GM20431 (cell line): Measurements from ENCODE around the gene SRL.
"Not testable (repeated sequence)": the region's sequence is repeated elsewhere in the genome, so short reads cannot be mapped to it uniquely, and the experiment has no call there.

Source experiments
- in situ Hi-C: fragments of 300-500 bp; cut with MseI, MboI; formaldehyde crosslinking; loops from one replicate; pipeline ENCODE4 v1.15.0; 2020; ENCODE audit warnings: low sequenced_read_pairs; ENCODE audit not compliant: unreplicated experiment

The SRL gene

DNA sequence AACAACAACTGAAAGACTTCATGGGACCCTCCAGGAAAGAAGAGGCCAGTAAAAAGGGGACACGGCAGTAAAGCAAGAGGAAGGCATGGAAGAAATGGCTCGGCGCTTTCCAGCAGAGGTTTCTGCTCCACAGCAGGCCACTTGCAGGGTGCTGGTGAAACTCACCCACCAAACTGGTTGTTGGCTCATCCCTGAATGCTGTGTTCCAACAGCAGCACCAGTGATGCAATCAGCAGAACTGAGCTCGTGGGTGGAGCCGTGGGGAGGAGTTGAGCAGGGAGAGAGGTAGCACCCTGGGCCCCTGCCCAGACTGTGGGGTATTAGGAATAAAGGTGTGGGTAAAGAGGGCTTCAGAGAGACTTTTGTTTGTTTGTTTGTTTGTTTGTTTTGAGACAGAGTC lies 62.9 kb downstream of the SRL start:
- in situ Hi-C loops = no loop called here

DNA sequence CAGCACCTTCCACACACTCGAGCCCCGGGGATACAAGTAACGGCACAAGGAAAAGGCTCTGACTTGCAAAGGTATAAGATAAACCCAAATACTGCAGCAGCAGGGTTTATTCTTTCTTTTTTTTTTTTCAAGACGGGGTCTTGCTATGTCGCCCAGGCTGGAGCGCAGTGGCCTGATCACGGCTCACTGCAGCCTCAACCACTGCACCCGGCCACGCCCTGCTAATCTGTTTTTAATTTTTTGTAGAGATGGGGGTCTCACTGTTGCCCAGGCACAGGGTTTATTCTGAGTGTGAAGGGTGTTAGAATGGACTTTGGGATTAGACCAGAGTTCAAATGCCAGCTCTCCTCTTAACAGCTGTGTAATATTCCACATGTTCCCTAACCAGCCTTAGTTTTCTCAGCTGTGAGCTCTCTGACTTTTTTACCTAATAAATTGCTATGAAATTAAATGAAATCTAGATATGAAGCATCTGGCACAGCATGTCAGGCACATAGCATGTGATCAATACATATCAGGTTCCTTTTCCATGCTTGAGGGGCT lies 63.3 kb downstream of the SRL start:
- in situ Hi-C loops = no loop called here

DNA sequence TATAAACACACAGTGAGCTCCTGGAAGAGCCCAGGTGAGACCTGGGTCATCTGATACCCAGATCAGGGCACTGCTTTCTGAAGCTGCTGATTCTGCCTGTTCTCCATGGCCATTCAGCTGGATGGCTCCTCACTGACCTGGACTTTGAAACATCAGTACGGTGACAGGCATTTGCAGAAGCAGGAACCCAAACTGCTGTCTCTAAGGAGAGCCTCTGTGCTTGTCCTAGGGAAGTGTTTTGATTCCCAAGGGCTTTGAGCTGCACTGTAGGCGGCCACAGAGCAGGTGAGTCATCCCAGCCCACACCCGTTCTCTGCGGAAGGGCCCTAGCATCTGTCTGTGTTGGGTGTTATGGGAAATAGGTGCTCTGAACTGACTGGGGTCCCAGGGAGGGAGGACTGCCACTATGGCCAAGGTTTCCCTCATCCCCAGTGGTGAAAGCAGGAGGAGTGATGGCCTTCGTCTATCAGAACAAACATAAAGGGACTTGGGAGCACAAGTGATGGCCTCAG lies 64.9 kb downstream of the SRL start:
- in situ Hi-C loops = no loop called here

GRCh38 chr16:4175849-4176248 lies 66.0 kb downstream of the SRL start:
- in situ Hi-C loops = no loop called here

GRCh38 chr16:4172070-4172469 lies 69.8 kb downstream of the SRL start:
- in situ Hi-C loops = no loop called here

DNA sequence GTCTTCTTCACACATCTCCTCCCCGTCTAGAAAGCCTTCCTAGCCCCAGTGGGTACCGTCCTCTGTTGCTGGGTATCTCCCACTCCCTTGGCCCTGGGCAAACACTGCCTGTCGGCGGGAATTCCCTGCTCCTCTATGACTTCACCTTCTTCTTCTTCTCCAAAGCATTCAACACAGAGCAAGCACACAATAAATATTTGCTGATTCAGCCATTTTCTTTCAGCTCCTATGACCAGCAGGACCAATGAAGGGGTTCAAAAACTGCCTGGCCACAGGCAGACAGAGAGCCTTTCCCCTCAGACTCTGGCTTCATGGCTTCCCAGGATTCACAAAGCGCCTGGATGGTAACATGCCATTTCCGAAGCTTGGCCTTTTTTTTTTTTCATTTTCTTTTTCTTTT lies 72.5 kb downstream of the SRL start:
- in situ Hi-C loops = no loop called here

DNA sequence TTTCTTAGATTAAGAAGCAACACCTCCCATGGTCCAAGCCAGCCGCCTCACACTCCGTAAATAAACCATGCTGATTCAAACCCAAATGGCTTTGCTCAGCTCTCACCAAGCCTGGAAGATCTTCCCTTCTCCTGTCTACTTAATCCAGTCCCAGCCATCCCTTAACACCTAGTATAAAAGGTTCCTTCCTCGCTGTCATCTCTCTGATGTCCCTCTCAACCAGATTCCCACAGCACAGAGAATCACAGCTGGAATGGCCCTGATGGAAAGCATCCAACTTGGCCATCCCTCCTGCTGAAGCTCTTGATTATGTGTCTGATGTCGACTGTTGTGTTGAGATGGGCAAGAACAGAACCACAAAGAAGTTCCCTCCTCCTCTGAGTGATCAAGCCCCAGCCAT lies 75.1 kb downstream of the SRL start:
- in situ Hi-C loops = no loop called here

DNA sequence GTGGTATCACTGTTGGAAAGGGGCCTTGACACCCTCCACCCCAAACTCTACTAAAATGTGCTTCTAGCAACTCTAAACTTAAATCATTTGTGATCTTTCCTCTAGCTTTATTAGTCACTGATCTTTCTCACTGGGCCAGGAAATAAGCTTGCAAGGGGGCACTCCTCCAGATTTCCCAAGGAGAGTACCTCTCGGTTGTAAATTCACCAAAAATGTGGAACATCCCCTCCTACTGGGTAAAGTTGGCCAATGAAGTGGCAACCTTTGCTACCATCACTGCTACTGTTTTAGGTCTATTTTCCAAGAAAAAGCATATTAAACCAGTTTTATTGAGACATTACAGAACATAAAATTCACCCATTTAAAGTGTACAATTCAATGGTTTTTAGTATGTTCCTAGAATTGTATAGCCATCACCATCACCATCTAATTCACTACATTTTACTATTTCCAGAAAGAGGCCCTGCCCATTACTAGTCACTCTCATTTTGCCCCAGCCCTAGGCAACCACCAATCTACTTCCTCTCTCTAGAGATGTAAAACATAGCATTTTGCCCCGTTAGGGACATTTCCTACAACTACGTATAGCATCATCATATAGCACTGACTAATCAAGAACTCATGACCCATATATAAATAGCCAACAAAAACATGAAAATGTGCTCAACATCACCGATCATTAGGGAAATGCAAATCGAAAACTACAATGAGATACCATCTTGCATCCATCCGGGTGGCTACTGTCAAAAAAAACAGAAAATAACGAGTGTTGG lies 81.0 kb downstream of the SRL start:
- in situ Hi-C loops = no loop called here

DNA sequence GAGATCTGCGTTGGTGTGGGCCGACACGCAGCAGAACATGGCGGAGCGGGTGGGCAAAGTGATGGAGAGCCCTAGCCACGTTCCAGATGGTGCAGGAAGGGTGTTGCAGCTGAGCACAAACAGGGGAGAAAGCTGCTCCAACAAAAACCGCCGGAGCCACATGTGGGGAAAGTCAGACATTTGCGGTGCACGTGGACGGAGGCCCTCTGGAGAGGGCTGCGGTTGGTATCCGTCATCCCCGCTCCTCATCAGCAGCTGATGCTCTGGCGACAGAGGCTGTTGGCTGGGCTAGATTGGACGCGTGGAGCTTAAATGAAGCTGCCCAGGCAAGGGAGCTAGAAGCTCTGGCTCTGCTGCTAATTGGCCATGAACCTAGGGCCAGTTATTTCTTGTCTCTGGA lies 82.2 kb downstream of the SRL start:
- in situ Hi-C loops = no loop called here

DNA sequence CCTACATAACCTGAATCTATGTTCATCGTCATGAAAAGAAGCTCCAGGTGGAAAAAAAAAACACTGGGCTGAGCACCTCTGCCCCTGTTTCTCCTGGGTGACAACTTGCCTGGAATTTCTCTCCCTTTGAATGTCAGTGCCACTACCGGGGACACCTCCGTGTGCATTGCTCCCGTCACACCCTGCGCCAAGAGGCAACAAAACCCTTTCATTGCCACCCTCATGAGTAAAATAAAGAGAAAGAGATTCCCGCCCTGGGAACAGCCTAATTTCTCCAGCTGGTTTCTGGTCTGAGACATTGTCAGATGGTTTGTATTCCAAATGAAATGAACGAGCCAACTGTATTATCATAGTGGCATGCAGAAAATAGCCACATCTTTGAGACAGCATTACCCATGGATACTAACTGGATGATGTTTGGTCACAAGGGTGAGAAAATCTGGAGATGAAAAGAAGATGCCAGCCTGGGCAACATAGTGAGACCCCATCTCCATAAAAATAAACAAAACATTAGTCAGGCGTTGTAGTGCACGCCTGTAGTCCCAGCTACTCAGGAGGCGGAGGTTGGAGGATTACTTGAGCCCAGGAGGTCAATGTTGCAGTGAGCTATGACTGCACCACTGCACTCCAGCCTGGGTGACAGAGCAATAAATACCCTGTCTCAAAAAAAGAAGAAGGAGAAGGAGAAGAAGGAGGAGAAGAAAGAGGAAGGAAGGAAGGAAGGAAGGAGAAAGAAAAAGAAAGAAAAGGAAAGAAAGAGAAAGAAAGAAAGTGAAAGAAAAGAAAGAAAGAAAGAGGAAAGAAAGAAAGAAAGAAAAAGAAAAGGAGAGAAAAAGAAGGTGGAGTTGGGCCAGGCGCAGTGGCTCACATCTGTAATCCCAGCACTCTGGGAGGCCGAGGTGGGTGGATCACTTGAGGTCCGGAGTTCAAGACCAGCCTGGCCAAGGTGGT lies 83.5 kb downstream of the SRL start:
- in situ Hi-C loops = no loop called here

DNA sequence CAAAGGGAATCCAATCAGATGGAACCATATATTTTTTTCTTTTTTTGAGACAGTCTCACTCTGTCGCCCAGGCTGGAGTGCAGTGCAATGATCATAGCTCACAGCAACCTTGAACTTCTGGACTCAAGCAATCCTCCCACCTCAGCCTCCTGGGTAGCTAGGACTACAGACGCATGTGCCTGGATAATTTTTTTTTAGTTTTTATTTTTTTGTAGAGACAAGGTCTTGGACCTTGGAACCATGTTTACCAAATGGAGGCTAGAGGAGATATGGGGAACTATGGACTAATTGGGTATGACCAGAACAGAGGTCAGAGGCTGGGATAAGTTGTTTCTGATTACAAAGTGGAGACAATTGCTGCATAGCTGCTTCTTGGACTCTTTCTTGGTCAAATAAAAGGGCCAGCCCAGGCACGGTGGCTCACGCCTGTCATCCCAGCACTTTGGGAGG lies 84.5 kb downstream of the SRL start:
- in situ Hi-C loops = no loop called here

DNA sequence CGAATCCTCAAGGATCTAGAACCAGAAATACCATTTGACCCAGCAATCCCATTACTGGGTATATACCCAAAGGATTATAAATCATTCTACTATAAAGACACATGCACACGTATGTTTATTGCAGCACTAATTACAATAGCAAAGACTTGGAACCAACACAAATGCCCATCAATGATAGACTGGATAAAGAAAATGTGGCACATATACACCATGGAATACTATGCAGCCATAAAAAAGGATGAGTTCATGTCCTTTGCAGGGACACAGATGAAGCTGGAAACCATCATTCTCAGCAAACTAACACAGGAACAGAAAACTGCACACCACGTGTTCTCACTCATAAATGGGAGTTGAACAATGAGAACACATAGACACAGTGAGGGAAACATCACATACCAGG lies 85.4 kb downstream of the SRL start:
- in situ Hi-C loops = not testable (repeated sequence)

GRCh38 chr16:4153364-4153763 lies 88.5 kb downstream of the SRL start:
- in situ Hi-C loops = not testable (repeated sequence)

DNA sequence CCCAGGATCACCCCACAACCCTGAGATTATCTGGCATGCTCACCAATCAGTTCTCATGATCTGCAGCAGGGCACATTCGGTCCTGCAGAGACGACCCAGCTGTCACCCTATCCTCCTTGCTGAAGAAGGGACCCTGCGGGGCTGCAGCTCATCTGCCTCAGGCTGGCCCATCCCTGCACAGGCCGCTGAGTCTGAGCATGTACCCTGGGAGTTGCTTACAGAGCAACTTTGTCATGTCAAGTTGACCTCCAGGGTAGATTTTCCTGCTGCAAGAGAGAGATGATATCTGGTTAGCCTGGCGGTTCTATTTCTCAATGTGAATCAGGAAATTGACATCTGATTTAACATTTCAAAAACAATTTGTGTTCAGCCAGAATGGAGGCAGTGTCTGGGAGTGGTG lies 89.6 kb downstream of the SRL start:
- in situ Hi-C loops = no loop called here

DNA sequence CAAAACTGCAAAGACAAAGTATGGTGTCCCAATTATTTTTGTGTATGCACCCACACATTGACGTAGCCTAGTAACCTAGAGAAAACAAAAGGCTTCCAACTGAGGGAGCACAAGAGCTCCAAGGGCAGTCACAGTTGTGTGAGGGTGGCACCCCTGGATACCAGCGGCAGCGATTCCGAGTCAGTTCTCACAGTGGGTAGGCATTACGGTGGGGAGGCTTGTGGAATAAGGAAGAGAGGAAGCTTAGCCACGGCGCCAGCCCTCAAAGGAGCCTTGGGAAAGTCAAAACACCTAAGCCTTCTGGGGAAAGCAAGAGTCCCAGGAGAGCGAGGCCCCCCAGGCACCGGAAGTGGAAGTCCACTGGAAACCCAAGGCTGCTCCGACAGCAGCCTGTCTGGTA lies 94.6 kb downstream of the SRL start:
- in situ Hi-C loops = no loop called here

GRCh38 chr16:4142268-4142667 lies 99.6 kb downstream of the SRL start:
- in situ Hi-C loops = no loop called here

GRCh38 chr16:4141604-4142003 lies 100.3 kb downstream of the SRL start:
- in situ Hi-C loops = no loop called here

GRCh38 chr16:4140652-4141051 lies 101.2 kb downstream of the SRL start:
- in situ Hi-C loops = no loop called here

GRCh38 chr16:4139968-4140367 lies 101.9 kb downstream of the SRL start:
- in situ Hi-C loops = no loop called here
